GM18519 (cell line): ENCODE data around the gene POMGNT1.

Source experiments
- ATAC-seq: cut with Tn5 transposase; IDR thresholded peaks from one replicate; pipeline ENCODE4 v1.9.1; 2021; ENCODE audit warnings: mild to moderate bottlenecking, moderate library complexity; ENCODE audit not compliant: unreplicated experiment, low FRiP score

Gene POMGNT1

GRCh38 chr1:46158312-46159281 lies 39.6 kb downstream of the POMGNT1 start:
- ATAC-seq: no peak

DNA sequence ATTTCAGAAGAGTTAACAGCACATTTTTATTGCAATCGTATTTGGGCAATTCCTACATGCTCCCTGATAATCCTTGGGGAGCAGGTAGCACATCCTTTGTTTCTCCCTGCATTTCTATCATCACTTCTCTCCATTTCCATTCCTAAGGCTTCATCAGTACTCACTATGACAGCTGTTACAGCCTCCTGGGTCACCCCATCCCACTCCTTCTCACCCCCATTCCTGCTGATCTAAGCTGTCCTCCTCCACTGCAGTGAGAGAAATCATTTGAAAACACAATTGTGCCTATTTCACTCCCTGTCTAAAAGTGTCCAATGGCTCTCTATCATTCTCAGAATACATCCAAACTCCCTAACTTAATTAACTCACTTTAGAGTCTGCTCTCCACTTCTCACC lies 40.3 kb downstream of the POMGNT1 start:
- ATAC-seq: no peak

GRCh38 chr1:46153732-46154131 lies 44.5 kb downstream of the POMGNT1 start:
- no peak for ATAC-seq

- ATAC-seq: no peak
Observed at GRCh38 chr1:46153228-46153627, 45.0 kb downstream of the POMGNT1 start.

GRCh38 chr1:46152016-46152415 lies 46.2 kb downstream of the POMGNT1 start:
- ATAC-seq: no peak

DNA sequence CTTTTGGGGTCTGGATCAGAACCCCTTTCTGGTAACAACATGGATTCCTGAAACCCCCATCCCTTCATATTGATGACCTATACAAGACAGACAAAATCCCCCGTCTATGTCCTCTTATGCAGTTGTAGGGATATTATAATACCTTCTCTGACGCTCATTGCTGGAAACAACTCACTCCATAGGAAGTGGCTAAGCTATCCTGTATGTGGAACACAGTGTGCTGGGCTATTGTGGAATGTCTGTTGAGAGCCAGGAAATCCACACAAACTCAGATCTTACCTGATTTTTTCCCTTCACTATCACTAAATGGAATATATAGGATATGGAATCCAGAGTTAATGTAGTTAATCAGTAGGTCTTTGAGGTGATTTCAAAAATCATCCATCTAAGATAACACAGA lies 48.1 kb downstream of the POMGNT1 start:
- ATAC-seq: no peak

DNA sequence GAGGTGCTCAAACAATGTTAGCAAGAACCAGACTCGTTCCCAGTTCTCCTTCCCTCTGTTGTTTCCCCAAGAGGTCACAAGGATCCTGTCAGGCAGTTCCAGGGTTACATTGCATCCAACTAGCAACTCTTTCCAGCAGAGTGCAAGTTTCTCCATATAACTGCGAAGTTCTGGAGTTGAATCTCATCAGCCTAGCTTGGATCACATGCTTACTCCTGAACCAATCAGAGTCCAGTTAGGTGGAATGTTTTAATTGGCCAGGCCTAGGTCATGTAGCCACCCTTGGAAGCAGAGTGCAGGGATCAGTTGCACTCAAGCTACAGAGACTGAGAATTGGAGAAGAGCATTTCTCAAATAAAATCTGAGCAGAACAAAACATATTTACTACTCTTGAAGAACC lies 49.9 kb downstream of the POMGNT1 start:
- no peak for ATAC-seq
